ENCODE measurements around the gene CCDC6. TPM values are rescaled to one million over a fixed set of nuclear protein-coding genes. Genes with fewer than 3 reads are reported as not detected.

CCDC6 gene
- total and polyA plus RNA-seq, 2 of the 8 experiments (the other 6 are each of a cell fraction or from before 2014, with no cell fraction given), result 42.2 to 74.4 TPM

GRCh38 chr10:59807629-59808620, 98.4 kb downstream of the CCDC6 start (continued):
- TF ChIP-seq CHD7 (IDR thresholded peaks at IDR 0.05; ENCODE audit: insufficient replicate concordance, low read length), result no peak
- TF ChIP-seq USF2 (IDR thresholded peaks at IDR 0.05; ENCODE audit: low read length), result no peak

All from H1 (cell line).